Duodenal mucosa (tissue), 2 donors: ENCODE measurements around the gene RAPGEFL1.

ENCODE experiments used
- H3K27ac ChIP-seq: one replicate; pipeline ENCODE4 v1.7.0; 2013; ENCODE audit warnings: low read depth, low read length
- H3K27me3 ChIP-seq, 2 donors: one replicate each; pipeline ENCODE4 v1.7.0; 2013; ENCODE audit warnings: low read length in 2 of 2, control low read depth in 1 of 2; ENCODE audit not compliant: insufficient read depth in 2 of 2, control insufficient read depth in 1 of 2
- H3K36me3 ChIP-seq, 2 donors: one replicate each; pipeline ENCODE4 v1.7.0; 2013; ENCODE audit warnings: low read length in 2 of 2, control low read depth in 1 of 2; ENCODE audit not compliant: insufficient read depth in 2 of 2, control insufficient read depth in 1 of 2
- H3K4me1 ChIP-seq, 2 donors: one replicate each; pipeline ENCODE4 v1.7.0; 2013; ENCODE audit warnings: low read length in 2 of 2, control low read depth in 1 of 2; ENCODE audit not compliant: insufficient read depth in 2 of 2, control insufficient read depth in 1 of 2
- H3K4me3 ChIP-seq, 2 donors: one replicate each; pipeline ENCODE4 v1.7.0; 2013; ENCODE audit warnings: low read length in 2 of 2, low read depth in 1 of 2
- H3K9ac ChIP-seq, 2 donors: one replicate each; pipeline ENCODE4 v1.7.0; 2013; ENCODE audit warnings: low read length in 2 of 2, low read depth in 1 of 2
- H3K9me3 ChIP-seq, 2 donors: one replicate each; pipeline ENCODE4 v1.7.0; 2013; ENCODE audit warnings: low read length in 2 of 2, control low read depth in 1 of 2; ENCODE audit not compliant: control insufficient read depth in 1 of 2

Gene RAPGEFL1

GRCh38 chr17:40150276-40150675, 27.0 kb upstream of the RAPGEFL1 start:
- Histone ChIP-seq H3K27me3 (no peaks in the 10 kb centered on the region), H3K27ac (no peak overlapping the region), H3K9ac (no peak overlapping the region), H3K9me3 (no peaks in the 10 kb centered on the region), H3K36me3 (peaks cover 24 to 64% of the 10 kb centered on the region in 2 donors), H3K4me3 (no peak overlapping the region), H3K4me1 (no peaks in the 10 kb centered on the region)

GRCh38 chr17:40151414-40151963, 25.8 kb upstream of the RAPGEFL1 start:
- Histone ChIP-seq H3K36me3 (peaks cover 24 to 64% of the 10 kb centered on the region in 2 donors), H3K27me3 (no peaks in the 10 kb centered on the region), H3K9ac (no peak overlapping the region), H3K9me3 (no peaks in the 10 kb centered on the region), H3K27ac (no peak overlapping the region), H3K4me3 (no peak overlapping the region), H3K4me1 (peaks cover 0 to 3% of the 10 kb centered on the region in 2 donors)

- Histone ChIP-seq H3K27ac (no peak overlapping the region), H3K4me1 (peaks cover 0 to 3% of the 10 kb centered on the region in 2 donors), H3K27me3 (no peaks in the 10 kb centered on the region), H3K9me3 (no peaks in the 10 kb centered on the region), H3K36me3 (peaks cover 16 to 49% of the 10 kb centered on the region in 2 donors), H3K9ac (no peak overlapping the region), H3K4me3 (no peak overlapping the region)
These were observed 23.6 kb upstream of the RAPGEFL1 start for GRCh38 chr17:40153603-40154236.

- no peaks in the 10 kb centered on the region for H3K27me3 ChIP-seq
- H3K9me3 ChIP-seq: no peaks in the 10 kb centered on the region
- H3K27ac ChIP-seq: no peak overlapping the region
- H3K9ac ChIP-seq: no peak overlapping the region
- H3K4me1 ChIP-seq: peaks cover 0 to 3% of the 10 kb centered on the region in 2 donors
- H3K4me3 ChIP-seq: no peak overlapping the region
- H3K36me3 ChIP-seq: peaks cover 15 to 40% of the 10 kb centered on the region in 2 donors
These were observed 19.3 kb upstream of the RAPGEFL1 start for GRCh38 chr17:40157973-40158372.

GRCh38 chr17:40158438-40159013, 18.7 kb upstream of the RAPGEFL1 start:
- Histone ChIP-seq H3K27me3 (no peaks in the 10 kb centered on the region), H3K27ac (no peak overlapping the region), H3K4me1 (peaks cover 0 to 3% of the 10 kb centered on the region in 2 donors), H3K36me3 (peaks cover 16 to 40% of the 10 kb centered on the region in 2 donors), H3K9ac (no peak overlapping the region), H3K4me3 (no peak overlapping the region), H3K9me3 (no peaks in the 10 kb centered on the region)

GRCh38 chr17:40159456-40159855, 17.8 kb upstream of the RAPGEFL1 start:
- peaks cover 19 to 44% of the 10 kb centered on the region in 2 donors for H3K36me3 ChIP-seq
- H3K4me1 ChIP-seq: peaks cover 0 to 3% of the 10 kb centered on the region in 2 donors
- H3K27ac ChIP-seq: no peak overlapping the region
- H3K9me3 ChIP-seq: no peaks in the 10 kb centered on the region
- no peak overlapping the region for H3K9ac ChIP-seq
- H3K27me3 ChIP-seq: no peaks in the 10 kb centered on the region
- H3K4me3 ChIP-seq: no peak overlapping the region

- Histone ChIP-seq H3K9me3 (no peaks in the 10 kb centered on the region), H3K4me1 (no peaks in the 10 kb centered on the region), H3K9ac (no peak overlapping the region), H3K27ac (no peak overlapping the region), H3K36me3 (peaks cover 38 to 86% of the 10 kb centered on the region in 2 donors), H3K27me3 (no peaks in the 10 kb centered on the region), H3K4me3 (no peak overlapping the region)
These were observed 9.5 kb upstream of the RAPGEFL1 start for GRCh38 chr17:40167685-40168261.

GRCh38 chr17:40168262-40168832, 8.9 kb upstream of the RAPGEFL1 start:
- Histone ChIP-seq H3K9me3 (no peaks in the 10 kb centered on the region), H3K27ac (no peak overlapping the region), H3K4me1 (no peaks in the 10 kb centered on the region), H3K4me3 (no peak overlapping the region), H3K36me3 (peaks cover 35 to 83% of the 10 kb centered on the region in 2 donors), H3K27me3 (no peaks in the 10 kb centered on the region), H3K9ac (no peak overlapping the region)

GRCh38 chr17:40170325-40170724, 6.9 kb upstream of the RAPGEFL1 start:
- H3K36me3 ChIP-seq: peaks cover 33 to 68% of the 10 kb centered on the region in 2 donors
- H3K27me3 ChIP-seq: no peaks in the 10 kb centered on the region
- H3K27ac ChIP-seq: no peak overlapping the region
- no peak overlapping the region for H3K4me3 ChIP-seq
- no peak overlapping the region for H3K9ac ChIP-seq
- no peaks in the 10 kb centered on the region for H3K4me1 ChIP-seq
- no peaks in the 10 kb centered on the region for H3K9me3 ChIP-seq

- peaks cover 33 to 56% of the 10 kb centered on the region in 2 donors for H3K36me3 ChIP-seq
- no peak overlapping the region for H3K27ac ChIP-seq
- H3K9ac ChIP-seq: no peak overlapping the region
- H3K4me1 ChIP-seq: peaks cover 9% of the 10 kb centered on the region in 2 donors
- no peak overlapping the region for H3K4me3 ChIP-seq
- no peaks in the 10 kb centered on the region for H3K27me3 ChIP-seq
- H3K9me3 ChIP-seq: no peaks in the 10 kb centered on the region
These were observed 5.5 kb upstream of the RAPGEFL1 start for GRCh38 chr17:40171750-40172149.
